Uterus (tissue), 4 donors: Measurements from ENCODE around the gene AGBL1. TPM values are rescaled to one million over a fixed set of nuclear protein-coding genes. Genes with fewer than 3 reads are reported as not detected.

Experiments
- DNase-seq, 2 donors: peaks; one replicate each; pipeline ENCODE4 v3.0.0-alpha.2; 2019 to 2020
- H3K27ac ChIP-seq, 2 donors: fragments of 200-600 bp; sonication (generic); 1 replicate in 1 of 2; 2 replicates in 1 of 2; pipeline ENCODE4 v1.5.1; 2016 to 2018
- H3K27me3 ChIP-seq, 2 donors: fragments of 200-600 bp; sonication (generic); one replicate each; pipeline ENCODE4 v1.5.1; 2018 to 2019; ENCODE audit warnings: control low read depth in 1 of 2
- H3K36me3 ChIP-seq, 2 donors: fragments of 200-600 bp; sonication (generic); one replicate each; pipeline ENCODE4 v1.5.1; 2019; ENCODE audit warnings: control low read depth in 1 of 2
- H3K4me1 ChIP-seq, 2 donors: fragments of 200-600 bp; sonication (generic); one replicate each; pipeline ENCODE4 v1.5.1; 2018 to 2019; ENCODE audit warnings: control low read depth in 1 of 2
- H3K4me3 ChIP-seq, 2 donors: fragments of 200-600 bp; sonication (generic); 1 replicate in 1 of 2; 2 replicates in 1 of 2; pipeline ENCODE4 v1.5.1; 2018 to 2019; ENCODE audit warnings: mild to moderate bottlenecking in 1 of 2
- H3K9me3 ChIP-seq, 2 donors: fragments of 200-600 bp; sonication (generic); one replicate each; pipeline ENCODE4 v1.5.1; 2019; ENCODE audit warnings: control low read depth in 1 of 2
- POLR2A ChIP-seq, 2 donors: fragments of 450-650 bp; IDR thresholded peaks; one replicate each; pipeline ENCODE4 v1.6.1; 2016; ENCODE audit warnings: antibody characterized with exemption in 2 of 2, mild to moderate bottlenecking in 1 of 2, moderate library complexity in 1 of 2
- intact Hi-C: fragments of 100-400 bp; cut with DNase I; formaldehyde crosslinking; loops from one replicate; pipeline ENCODE4 v1.15.1; 2023; ENCODE audit warnings: low total_unique reads
- total RNA-seq, 4 donors: library from RNA; depleted of rRNA in 3 of 4; stranded (reverse); fragments of >200 nt in 3 of 4; gene quantifications; one replicate each; pipeline versions ENCODE4 v1.1.0 to v1.2.4, GENCODE V29; 2014 to 2023
- TF ChIP-seq, protein P1 (sequence below), 4 experiments: fragments of 200-600 bp in 2 of 4; fragments of 450-650 bp in 2 of 4; sonication (generic) in 2 of 4; IDR thresholded peaks; one replicate each; pipeline ENCODE4 v1.5.1; 2016 to 2019; ENCODE audit warnings: antibody characterized with exemption in 4 of 4, mild to moderate bottlenecking in 2 of 4, moderate library complexity in 1 of 4
- donor health status: DM: yes; HTN: yes; CAD: no.

The AGBL1 gene
- total RNA-seq, 4 donors from 2014 or later, result 0.07 TPM; not detected in 3

DNA sequence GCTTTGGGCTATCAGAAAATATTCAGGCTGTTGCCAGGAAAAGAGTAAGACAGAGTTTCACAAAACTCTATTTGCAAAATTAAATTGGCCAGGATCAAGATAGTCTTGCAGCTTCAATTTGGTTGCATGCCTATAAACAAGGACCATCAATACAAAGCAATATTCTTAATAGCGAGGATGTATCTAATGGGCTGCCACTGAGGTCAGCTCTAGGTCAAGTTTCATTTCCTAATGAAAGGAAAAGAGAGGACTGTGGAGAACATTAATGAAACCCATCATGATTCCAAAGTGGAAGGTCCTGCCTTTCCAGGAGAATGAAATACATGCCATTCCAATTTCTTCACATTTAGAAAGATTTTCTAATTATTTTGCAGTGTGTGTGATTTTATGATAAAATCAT lies 273.5 kb downstream of the AGBL1 start:
- no peak for TF ChIP-seq POLR2A (IDR thresholded peaks at IDR 0.05)
- TF ChIP-seq, protein P1, sequence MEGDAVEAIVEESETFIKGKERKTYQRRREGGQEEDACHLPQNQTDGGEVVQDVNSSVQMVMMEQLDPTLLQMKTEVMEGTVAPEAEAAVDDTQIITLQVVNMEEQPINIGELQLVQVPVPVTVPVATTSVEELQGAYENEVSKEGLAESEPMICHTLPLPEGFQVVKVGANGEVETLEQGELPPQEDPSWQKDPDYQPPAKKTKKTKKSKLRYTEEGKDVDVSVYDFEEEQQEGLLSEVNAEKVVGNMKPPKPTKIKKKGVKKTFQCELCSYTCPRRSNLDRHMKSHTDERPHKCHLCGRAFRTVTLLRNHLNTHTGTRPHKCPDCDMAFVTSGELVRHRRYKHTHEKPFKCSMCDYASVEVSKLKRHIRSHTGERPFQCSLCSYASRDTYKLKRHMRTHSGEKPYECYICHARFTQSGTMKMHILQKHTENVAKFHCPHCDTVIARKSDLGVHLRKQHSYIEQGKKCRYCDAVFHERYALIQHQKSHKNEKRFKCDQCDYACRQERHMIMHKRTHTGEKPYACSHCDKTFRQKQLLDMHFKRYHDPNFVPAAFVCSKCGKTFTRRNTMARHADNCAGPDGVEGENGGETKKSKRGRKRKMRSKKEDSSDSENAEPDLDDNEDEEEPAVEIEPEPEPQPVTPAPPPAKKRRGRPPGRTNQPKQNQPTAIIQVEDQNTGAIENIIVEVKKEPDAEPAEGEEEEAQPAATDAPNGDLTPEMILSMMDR (IDR thresholded peaks at IDR 0.05), result no peak
- intact Hi-C loops, result no loop called here
- no peaks in the 10 kb centered on the region for H3K9me3 ChIP-seq
- no peak overlapping the region for H3K4me3 ChIP-seq
- H3K27ac ChIP-seq, result no peak overlapping the region
- H3K36me3 ChIP-seq, result no peaks in the 10 kb centered on the region
- H3K4me1 ChIP-seq, result no peaks in the 10 kb centered on the region
- no peaks in the 10 kb centered on the region for H3K27me3 ChIP-seq
- no peak for DNase-seq

DNA sequence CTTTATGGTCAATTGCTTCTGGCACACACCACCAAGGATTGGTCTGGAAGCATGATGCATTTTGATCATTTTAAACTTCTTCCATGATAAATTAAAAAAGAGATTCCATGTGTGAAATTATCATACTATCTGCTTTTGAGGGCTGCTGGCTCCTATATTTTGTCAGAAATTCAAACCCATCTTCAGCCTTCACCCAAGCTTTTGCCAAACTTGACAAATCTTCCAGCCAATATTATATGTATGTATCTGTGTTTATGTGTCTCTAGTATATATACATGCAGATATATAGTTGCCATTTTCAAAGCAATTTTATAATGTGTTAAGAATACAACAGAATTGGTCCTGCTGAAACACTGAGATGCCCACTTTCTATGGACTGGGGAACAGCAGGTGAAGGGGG lies 275.7 kb downstream of the AGBL1 start:
- Histone ChIP-seq H3K9me3 (no peaks in the 10 kb centered on the region), H3K4me3 (no peak overlapping the region), H3K4me1 (no peaks in the 10 kb centered on the region), H3K27me3 (no peaks in the 10 kb centered on the region), H3K36me3 (no peaks in the 10 kb centered on the region), H3K27ac (no peak overlapping the region)
- no peak for TF ChIP-seq POLR2A (IDR thresholded peaks at IDR 0.05)
- TF ChIP-seq, protein P1 (IDR thresholded peaks at IDR 0.05), result no peak
- no peak for DNase-seq
- intact Hi-C loops, result no loop called here

DNA sequence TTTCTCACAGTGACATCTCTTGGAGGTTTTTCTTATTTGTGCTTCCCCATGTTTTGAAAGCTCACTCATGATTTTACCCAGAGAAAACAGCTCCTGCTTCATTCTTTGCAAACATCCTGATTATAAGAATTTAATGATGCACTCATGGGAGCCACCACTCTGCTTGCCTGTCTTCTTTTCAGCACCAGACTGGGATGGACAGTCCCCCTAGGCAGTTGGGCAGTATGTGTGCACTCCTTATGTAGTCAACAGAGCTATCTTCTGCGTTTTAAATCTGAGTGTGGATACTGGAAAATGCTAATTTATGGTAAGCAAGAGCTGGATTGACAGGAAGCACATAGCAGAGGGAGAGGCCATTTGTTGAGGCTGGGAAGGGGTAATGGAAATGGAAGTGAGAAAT lies 276.1 kb downstream of the AGBL1 start:
- no peak for TF ChIP-seq POLR2A (IDR thresholded peaks at IDR 0.05)
- Histone ChIP-seq H3K27ac (no peak overlapping the region), H3K9me3 (no peaks in the 10 kb centered on the region), H3K4me1 (no peaks in the 10 kb centered on the region), H3K27me3 (no peaks in the 10 kb centered on the region), H3K4me3 (no peak overlapping the region), H3K36me3 (no peaks in the 10 kb centered on the region)
- DNase-seq, result no peak
- intact Hi-C loops, result no loop called here

DNA sequence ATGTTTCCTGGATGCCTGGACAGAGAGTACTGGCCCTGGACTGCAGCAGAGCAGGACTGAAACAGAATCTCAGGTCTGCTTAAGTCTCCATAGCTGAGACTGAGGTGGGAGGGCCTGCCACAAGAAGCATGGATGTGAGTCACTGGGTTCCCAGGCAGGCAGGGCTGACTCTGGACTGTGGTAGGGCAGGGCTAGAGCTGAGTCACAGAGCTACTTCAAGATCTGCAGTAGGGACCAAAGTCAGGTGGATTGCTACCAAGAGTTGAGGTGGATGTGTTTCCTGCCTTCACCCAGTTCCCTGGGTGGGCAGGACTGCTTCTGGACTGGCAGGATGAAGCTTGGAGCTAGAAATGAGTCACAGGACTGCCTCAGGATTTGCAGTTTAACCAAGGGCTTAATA lies 282.9 kb downstream of the AGBL1 start:
- Histone ChIP-seq H3K27me3 (no peaks in the 10 kb centered on the region), H3K4me1 (no peaks in the 10 kb centered on the region), H3K4me3 (no peak overlapping the region), H3K27ac (no peak overlapping the region), H3K36me3 (no peaks in the 10 kb centered on the region), H3K9me3 (no peaks in the 10 kb centered on the region)
- intact Hi-C loops, result no loop called here
- no peak for DNase-seq
- TF ChIP-seq, protein P1 (IDR thresholded peaks at IDR 0.05), result no peak
- no peak for TF ChIP-seq POLR2A (IDR thresholded peaks at IDR 0.05)

DNA sequence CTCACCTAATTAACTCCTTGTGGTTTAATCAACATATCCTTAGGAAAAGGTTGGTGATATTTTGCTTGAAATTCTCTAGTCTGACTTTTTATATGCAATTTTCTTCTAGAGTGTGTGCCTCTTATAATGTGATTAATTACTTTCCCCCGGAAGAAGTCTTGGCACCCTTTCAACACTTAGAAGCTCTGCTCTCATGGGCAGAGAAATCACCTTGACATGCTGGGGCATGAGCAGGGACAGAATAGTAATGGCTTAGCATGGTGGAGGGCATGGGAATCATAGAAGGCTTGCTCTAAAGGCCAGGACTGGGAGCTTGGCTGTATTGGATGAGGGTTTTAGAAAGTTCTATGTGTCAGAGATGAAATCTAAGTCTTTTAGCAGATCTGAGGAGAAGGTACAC lies 293.5 kb downstream of the AGBL1 start:
- TF ChIP-seq, protein P1 (IDR thresholded peaks at IDR 0.05), result no peak
- TF ChIP-seq POLR2A (IDR thresholded peaks at IDR 0.05), result no peak
- H3K9me3 ChIP-seq, result no peaks in the 10 kb centered on the region
- intact Hi-C loops, result no loop called here

DNA sequence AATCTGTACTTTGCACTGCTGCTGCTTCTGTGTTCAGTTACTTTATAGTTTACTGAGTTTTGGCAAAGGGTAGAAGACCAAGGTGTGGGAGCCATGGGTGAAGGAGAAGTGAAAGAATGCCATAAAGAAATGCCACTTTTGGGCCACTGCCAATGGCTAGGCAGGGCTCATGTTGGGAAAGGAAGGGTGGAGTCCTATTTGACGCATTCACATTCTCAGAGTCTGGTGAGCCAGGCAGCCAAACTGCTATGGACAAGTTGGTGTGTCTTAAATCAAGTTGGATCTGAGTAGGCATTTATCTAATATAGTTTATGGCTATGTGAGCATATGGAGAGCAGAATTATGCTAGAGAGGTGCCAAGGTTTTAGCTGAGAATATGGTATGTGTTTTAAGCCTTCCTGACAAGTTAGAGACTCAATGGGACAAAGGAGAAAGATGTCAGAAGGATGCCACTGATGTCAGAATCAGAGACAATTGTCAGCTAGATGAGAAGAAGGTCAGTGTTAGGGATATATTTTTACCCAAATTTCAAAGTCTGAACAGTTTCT lies 296.1 kb downstream of the AGBL1 start:
- H3K9me3 ChIP-seq, result no peaks in the 10 kb centered on the region
- intact Hi-C loops, result no loop called here
- no peak overlapping the region for H3K27ac ChIP-seq

More for the DNA sequence above, 293.5 kb downstream of the AGBL1 start:
- Histone ChIP-seq H3K4me1 (no peaks in the 10 kb centered on the region), H3K27ac (no peak overlapping the region), H3K4me3 (no peak overlapping the region), H3K27me3 (no peaks in the 10 kb centered on the region), H3K36me3 (no peaks in the 10 kb centered on the region)
- no peak for DNase-seq

More for the DNA sequence above, 296.1 kb downstream of the AGBL1 start:
- no peaks in the 10 kb centered on the region for H3K36me3 ChIP-seq
- H3K27me3 ChIP-seq, result no peaks in the 10 kb centered on the region
- no peak for DNase-seq
- no peak overlapping the region for H3K4me3 ChIP-seq
- no peaks in the 10 kb centered on the region for H3K4me1 ChIP-seq
- no peak for TF ChIP-seq POLR2A (IDR thresholded peaks at IDR 0.05)
- TF ChIP-seq, protein P1 (IDR thresholded peaks at IDR 0.05), result no peak
